Measurements from ENCODE around the gene MMP3. TPM values are rescaled to one million over a fixed set of nuclear protein-coding genes. Genes with fewer than 3 reads are reported as not detected.

Gene MMP3
- polyA plus RNA-seq, 1 donor = not detected

DNA sequence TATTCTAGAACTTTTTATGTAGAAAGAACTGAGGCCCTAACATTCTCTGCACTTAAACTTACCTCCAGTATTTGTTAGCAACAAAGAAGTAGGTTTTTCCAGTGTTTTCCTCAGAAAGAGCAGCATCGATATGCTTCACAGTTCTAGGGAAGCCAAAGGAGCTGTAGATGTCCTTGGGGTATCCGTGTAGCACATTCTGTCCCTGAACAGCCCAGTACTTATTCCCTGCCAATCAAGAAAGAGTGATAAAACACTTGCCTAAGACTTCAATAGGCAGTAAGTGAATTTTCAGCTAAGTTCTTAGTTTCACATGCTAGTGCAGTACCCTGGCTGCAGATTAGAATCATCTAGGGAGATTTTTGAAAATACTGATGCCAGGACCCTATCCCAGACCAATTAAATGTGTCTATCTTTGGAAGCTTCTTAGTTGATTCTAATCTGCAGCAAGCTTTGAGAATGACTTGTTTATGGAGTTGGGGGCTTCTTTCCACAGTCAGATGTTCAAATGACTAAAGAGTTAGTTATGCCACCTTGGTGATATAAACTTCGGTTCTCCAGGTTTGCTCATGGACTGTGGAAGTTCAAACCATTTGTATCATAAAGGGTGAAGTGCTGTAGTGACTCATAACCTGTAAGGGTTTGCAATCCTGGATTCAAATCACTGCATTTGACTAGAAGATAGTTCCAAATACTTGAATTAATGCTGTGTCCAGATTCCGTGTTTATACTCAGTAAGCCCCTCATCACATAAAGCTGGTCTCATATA, 52.0 kb downstream of the MMP3 start:
- no peak for DNase-seq (ENCODE audit: low read depth)

DNA sequence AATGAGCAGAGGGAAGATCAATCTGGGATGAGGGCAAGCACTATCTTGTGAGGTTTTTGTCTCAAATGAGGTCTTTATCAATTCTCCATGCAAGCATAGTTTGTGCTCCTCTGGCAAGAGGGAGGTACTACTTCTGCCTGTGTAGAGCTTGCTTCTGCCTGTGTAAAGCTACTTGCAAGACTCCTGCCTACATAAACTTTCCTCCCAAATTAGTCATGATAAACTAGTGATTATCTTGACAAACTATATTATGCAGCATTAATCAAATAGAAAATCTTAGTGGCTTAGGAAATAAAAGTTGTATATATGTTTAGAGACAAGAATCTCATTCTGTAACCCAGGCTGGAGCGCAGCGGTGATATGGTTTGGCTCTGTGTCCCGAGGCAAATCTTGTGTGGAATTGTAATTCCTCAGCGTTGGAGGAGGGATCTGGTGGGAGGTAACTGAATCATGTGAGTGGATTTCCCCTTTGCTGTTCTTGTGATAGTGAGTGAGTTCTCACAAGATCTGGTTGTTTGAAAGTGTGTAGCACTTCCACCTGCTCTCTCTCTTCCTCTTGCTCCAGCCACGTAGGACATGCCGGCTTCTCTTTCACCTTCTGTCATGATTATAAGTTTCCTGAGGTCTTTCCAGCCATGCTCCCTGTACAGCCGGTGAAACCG, 54.9 kb downstream of the MMP3 start:
- DNase-seq (ENCODE audit: low read depth) = no peak

Other genes with a start within 250 kb of the MMP3 start
- gene MMP20, start 218.3 kb downstream of the MMP3 start, polyA plus RNA-seq (ENCODE audit: insufficient read length) = not detected
- gene MMP27, start 137.8 kb downstream of the MMP3 start, polyA plus RNA-seq (ENCODE audit: insufficient read length) = not detected
- 0.04 TPM for gene MMP8, start 118.7 kb downstream of the MMP3 start, polyA plus RNA-seq (ENCODE audit: insufficient read length)
- not detected for gene MMP10, start 63.0 kb downstream of the MMP3 start, polyA plus RNA-seq (ENCODE audit: insufficient read length)
- 0.23 TPM for gene MMP1, start 45.4 kb downstream of the MMP3 start, polyA plus RNA-seq (ENCODE audit: insufficient read length)
- gene MMP12, start 31.4 kb upstream of the MMP3 start, polyA plus RNA-seq (ENCODE audit: insufficient read length) = not detected
- gene MMP13, start 112.1 kb upstream of the MMP3 start, polyA plus RNA-seq (ENCODE audit: insufficient read length) = 0.10 TPM
- 32.6 TPM for gene DCUN1D5, start 248.6 kb upstream of the MMP3 start, polyA plus RNA-seq (ENCODE audit: insufficient read length)

Data from forelimb muscle (tissue), 1 donor.